IPS DF 19.7 (cell line): ENCODE measurements around the gene FKBP15.
"Not testable (repeated sequence)": the region's sequence is repeated elsewhere in the genome, so short reads cannot be mapped to it uniquely, and the experiment has no call there.

Experiments
- DNase-seq: peaks from one replicate; pipeline ENCODE4 v3.0.0-alpha.2; 2013; ENCODE audit warnings: low read depth, low spot score

Gene FKBP15

DNA sequence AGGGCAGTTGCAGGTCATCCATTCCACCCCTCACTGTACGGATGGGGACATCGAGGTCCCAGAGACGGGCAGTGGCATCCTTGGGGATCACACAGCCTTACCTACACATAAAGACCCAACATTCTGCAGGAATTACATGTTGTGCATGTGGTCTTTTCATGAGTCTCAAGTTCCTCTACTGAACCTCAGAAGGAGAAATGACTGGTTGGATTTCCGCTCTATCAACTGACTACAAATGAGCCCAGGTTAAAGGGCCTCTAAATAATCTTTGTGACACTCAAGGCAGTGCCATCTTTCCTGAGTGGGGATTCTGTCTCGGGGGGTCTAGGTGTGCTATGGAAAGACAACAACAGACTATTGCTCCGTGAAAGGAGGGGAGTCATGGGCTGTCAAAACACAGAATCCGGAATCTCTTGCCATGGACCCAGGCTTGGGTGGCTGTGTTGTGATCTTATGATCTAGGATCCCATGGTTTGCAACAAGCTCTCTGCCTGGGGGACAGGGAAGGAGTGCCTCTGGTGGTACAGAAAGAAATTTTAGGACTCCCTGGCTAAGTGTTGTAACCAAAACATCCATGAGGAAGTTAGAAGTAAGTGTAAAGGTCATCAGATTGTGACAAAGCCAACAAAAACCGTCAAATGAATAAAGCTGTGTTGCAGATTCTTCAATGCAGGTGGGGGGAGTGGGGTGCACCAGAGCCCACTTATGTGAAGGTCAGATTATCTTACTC is 72.1 kb downstream of the FKBP15 start:
- no peak for DNase-seq

DNA sequence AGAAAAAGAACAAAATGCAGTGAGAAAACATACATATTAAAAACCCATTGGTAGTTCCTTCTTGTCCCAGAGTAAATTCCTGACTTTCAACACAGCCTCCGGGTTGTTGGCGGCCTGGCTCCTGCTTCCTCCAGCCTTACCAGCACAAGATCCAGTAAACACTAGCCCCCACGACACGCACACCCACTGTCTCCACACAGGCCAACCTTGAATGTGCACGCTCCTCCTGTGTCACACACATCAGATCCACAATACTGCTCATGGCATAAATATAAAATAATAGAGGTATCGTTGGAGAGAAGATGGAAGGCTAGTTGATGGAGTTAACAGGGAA is 72.7 kb downstream of the FKBP15 start:
- DNase-seq = no peak

DNA sequence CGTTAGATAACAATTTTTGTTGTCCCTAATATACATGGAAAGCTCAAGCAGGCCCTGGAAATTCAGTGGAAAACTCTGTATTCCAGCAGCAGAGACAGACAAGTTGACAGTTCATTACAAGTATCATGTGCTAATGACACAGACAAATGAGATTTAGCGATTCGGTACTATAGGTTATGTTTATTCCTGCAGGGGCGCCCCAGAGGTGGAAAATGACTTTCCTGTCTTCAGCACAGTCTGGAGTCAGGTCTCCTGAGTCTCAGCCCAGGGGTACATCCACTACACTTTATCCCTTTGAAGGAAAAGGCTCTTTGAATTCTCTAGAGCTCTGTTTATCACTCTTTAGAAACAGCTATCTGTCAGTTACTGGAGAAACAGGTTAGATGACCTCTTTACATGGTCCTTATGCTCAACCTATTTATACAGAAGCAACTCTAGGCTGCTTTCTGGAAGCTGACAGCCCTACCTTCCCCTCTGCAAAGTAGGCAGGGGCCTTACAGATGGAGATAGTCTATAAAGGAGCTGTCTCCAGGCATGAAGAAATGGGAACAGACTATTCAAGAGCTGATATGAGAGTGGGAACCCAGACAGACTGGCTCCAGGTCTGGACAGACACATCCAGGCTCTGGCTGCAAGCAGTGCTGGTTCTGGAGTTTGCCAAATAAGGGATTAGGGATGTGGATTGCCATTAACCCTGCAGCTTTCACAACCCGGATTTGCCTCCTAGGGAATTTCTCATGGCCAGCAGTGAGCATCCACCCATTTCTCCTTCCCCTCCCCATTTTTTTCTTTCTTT is 77.4 kb downstream of the FKBP15 start:
- no peak for DNase-seq

DNA sequence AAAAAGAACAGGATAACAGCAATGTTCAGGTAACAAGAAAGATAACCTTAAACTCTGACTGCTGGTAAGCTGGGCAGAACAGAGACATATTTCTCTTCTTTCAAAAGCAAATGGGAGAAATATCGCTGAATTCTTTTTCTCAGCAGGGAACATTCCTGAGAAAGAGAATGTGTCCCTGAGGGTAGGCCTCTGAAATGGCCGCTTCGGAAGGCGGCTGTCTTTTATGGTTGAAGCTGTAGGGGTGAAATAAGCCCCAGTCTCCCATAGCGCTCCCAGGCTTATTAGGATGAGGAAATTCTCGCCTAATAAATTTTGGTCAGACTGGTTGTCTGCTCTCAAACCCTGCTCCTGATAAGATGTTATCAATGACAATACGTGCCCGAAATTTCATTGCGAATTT is 80.2 kb downstream of the FKBP15 start:
- not testable (repeated sequence) for DNase-seq

DNA sequence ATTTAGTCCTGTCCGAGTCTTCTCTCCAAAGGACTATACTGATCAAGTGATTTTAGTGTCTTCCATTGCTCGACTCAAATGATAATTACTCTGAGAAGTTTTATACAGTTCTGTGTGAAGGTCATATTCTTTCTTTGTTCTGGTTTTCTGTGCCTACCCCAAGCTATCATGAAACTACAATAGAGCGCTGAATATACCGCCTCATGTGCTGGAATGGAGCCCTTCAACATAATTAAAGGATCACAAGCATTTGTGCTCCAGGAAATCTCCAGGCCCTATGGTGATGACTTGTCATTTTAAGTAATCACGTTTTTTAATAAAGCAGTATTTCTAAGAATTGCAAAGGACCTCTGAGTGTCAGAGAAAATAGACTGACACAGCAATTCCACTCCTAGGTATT is 81.1 kb downstream of the FKBP15 start:
- DNase-seq = no peak

DNA sequence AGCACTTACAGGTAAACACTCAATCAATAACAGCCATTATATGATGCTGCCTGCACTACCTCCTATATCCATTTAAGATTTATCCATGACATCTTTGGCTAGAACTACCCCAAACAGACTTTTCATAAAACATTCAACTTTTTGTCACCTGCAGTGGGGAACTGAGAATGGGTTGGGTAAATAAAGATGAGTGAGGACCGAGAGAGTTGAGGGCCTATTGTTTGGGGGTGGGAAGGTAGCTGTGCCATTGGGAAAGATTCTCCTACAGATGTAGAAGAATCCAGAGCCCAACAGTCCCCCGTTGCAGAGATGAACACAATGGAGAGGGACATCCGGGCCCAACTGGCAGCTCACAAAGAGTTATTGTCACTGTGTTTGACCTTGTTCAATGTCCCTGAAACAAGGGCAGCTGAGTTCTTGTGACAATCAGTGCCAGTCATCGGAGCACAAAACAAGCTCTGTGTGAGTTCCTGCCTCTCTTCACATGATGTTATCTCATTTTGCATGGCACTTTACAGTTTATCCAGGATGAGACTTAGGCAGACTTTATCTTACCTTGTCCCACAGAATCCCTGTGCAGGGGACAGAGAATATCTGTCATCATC is 81.8 kb downstream of the FKBP15 start:
- DNase-seq = no peak

DNA sequence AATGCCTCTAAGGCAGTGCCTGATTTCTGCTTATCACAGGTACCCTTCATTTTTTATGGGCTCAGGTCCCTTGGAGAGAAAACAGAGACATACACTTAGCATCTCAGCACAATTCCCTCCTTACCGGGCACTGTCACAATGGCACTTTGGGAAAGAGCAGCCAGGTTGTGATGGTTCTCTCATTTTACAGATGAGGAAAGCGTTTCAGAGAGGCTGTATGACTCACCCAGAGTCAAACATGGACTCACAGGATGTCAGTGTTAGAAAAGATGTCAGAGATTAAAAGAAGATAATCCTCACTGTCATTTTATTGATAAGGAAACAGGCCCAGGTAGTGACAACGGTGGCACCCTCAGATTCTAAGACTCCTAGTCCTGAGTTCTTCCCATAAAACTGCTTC is 82.3 kb downstream of the FKBP15 start:
- no peak for DNase-seq

DNA sequence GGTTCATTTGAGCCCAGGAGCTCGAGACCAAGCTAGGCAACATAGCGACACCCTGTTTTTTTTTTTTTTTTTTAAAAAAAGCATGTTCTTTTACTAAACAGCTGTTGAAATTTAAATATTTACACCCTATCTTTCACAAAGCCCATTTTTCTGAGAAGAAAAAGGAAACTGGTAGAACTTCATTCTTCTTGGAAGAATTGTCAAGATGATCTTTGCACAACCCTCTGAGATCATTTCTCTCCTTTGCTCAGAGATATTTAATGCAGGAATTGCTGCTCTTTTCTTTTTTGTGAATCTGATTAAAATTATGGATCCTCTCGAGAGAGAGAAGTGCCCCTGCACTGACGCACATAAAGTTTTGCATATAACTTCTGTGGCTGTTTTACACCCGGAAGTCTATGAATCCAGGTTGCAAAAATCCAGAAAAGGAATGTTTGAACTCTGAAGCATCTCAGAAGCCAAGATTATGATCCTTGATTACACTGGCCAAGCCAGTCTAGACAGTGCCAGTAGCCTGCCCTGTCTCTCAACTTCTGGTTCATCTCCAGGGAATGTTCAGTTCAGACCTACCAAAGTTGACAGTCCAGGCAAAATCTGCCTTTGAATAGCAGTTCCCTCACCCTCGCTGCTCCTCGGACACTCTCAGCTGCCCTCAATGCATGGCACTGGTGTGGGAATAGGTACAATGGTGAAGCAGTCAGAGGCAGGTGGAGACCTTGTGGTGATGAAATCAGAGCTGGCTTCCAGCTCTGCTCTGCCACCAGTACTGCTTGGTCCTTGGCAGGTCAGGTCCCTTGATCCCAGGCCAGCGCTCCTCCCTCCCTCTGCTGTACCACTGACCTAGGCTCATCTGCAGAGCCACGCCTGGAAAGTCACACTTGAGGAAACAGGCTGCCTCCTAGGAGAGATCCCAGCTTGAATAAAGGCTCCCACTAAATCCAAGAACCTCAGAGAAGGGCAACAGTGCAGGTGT is 83.6 kb downstream of the FKBP15 start:
- DNase-seq = no peak

DNA sequence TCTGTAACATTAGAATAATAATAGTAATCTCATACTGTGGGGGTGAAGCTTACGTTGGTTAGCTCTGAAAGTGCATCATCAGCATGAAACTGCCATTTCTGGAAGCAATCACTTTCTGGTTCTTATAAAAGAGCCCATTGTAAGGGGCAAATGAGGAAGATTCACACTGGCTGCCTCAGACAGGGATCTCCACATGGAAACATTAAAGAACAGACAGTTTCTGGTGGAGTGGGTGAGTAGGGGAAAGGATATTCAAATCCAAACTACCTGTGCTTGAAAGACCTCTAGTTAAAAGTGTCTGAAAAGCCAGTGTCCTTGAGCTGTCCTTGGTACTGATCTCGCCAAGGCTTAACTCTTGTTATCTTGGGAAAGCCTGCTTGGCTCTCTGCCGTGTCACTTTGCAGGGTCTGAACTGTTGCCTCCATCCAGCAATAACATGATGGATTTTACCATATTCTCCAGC is 89.4 kb downstream of the FKBP15 start:
- DNase-seq = peak; percentile 30

DNA sequence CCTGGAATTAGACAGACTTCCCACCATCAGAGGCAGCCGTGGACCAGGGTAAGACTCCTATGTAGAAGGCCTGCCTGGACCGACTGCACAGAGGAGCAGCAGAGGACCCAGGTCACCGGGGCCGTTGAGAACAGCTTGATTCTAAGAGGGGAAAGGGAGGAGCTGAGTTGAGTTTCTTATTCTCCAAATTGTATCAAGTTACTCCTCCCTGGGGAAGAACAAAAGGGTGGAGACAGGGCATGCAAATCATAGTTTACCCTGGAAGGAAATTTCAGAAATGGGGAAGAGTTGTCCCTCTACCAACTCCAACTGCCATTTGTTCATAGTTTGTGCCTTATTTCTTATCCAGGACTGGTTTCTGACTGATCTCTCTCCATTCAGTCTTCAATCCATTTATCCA is 91.2 kb downstream of the FKBP15 start:
- DNase-seq = no peak

DNA sequence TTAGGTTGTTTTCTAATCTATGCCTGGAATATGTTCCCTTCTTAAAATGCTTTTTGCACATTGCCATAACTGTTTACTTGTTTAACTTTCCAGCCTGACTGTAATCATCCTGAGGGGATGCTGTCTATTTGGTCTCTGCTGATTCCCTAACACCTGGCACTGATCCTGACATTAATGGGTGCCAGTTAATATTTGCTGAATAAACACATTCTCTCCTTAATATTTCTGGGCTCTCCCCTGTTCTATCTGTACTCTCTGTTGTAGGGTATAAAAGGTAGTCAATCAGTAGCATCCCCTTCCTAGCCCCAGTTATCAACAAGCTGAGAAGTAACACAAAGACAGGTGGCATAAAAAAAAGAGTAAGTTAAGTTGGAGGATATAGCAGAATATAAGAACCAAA is 91.6 kb downstream of the FKBP15 start:
- DNase-seq = no peak

DNA sequence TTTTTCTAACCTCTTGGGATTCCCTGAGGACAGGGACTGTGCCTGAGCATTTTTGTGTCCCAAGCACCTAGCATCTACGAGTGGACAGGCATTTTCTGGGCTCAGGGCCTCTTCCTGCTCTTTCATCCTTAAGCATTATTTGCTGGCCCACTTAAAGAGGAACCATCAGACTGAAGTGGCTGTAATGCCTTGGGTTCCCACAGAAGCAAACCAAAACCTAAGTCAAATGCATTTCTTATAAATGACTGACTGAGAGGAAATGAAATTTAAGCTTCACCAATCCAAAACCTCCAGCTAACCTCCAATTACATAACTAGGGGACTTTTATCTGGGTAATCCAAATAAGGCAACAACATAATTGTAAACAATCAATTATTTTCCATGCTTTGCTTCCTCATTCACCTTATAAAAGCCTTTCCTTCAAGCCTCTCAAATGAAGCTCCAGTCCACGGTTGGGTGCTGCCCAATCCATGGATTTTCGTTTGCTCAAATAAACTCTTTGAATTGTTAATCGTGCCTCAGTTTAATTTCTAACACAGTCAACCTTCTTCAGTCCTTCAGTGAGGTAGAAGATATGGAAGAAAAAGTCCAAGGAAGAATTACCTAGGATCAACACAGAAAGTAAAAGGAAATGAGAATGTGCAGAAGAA is 95.6 kb downstream of the FKBP15 start:
- DNase-seq = no peak

DNA sequence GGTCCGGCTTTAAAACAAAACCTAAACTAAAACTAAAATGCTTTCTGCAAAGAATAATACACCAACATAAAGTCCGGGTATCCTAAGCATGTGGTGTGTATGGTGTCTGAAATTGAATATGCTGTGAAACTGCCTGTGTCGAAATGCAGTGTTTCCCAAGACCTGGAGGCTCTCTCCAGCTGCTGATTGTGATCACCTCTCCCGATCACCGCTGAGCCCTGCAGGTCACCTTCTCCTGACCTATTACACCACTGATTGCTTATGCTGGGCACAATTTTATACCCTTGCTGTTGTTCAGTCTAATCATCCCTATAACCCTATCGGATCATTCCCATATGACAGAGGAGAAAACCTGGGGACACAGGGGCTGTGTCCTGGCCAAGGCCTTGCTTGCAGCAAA is 102.2 kb downstream of the FKBP15 start:
- DNase-seq = not testable (repeated sequence)
